NCI-H345 (cell line): ENCODE data around the gene NPRL2.
A peak's percentile ranks its signal among the peaks of the same experiment; 100 is the strongest.
"Not testable (repeated sequence)": the region's sequence is repeated elsewhere in the genome, so short reads cannot be mapped to it uniquely, and the experiment has no call there.

Experiments used
- DNase-seq: peaks from one replicate; lab custom pipeline; 2025; lab: John Stamatoyannopoulos, UW

The NPRL2 gene

DNA sequence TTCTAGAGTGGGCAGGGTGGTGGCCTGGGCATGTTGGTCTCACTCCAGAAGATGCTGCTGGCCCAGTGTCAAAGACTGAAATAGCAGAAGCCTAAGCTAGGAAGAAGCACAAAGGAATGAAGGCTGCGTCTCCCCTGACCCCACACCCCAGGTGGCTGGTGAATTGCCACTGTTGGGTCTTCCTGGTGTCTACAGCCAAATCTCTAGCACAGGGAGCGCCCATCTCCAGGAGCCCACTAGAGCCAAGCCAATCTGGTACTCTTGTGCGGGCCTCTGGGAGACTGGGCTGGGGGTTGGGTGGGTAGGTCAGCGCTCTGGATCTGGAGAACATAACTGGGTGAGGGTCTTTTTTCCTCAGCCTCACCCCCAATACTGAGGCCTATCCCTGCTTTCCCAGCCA lies 23.4 kb downstream of the NPRL2 start:
- DNase-seq, result no peak

DNA sequence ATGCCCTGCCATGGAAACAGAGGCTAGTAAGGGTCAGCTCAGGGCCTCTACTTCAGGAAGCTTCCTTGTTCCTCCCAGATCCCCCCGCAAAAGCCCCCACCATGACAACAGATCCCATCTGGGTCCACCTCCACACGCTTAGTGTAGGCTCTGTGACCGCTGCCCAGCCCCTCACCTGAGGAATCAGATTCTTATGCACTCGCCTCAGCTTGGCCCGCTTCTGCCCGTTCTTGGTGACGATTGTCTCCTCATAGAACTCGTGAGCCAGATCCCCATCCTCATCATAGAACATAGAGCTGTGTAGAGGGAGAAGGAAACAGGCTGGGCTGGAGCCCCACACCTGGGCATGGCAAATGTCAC lies 24.4 kb downstream of the NPRL2 start:
- no peak for DNase-seq

DNA sequence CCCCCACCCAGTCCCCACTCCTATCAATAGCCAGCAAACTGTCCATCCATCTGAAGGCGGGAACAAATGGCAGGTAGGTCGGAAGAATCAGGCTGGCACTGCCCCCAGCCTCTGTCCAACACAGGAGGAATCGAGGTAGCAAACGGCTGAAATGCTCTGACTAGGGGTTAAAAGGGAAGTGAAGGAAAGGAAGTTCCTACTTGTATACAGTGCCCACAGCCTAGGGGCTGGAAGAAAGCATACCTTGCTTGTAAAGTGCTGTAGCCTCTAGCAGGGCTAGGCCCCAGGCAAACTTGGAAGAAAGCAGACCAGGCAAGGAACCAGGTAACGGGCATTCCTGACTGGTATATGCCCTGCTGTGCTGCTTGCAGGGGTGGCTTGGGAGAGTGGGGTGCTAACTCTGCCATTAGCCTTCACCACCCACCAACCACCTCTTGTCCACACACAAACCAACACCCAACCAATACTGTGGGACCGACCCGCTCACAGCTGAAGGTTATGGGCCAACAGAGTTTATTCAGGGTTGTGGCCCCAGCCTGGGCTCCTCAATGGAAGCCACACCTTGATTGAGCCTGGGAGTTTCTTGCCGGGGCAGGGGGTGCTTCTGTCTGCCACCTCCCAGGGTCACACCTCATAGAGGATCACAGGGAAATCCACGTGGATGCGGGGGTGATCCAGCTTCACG lies 24.9 kb downstream of the NPRL2 start:
- no peak for DNase-seq

DNA sequence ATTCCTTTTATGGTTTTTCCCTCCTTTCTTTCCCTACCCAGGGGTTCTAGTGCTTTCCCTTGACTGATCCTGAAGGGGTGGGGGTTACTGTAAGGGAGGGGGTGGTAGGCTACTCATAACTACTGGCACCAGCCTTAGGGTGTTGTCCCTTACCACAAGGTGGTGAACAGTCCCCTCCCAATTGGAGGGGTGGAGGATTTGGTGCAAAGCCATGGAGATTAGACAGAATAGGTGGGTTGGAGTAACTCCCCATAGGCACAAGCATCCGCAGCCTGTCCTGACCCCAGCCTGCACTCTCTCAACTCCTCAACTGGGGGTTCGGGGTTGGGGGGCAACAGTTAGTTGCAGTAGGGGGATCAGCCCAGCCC lies 25.5 kb downstream of the NPRL2 start:
- DNase-seq, result no peak

DNA sequence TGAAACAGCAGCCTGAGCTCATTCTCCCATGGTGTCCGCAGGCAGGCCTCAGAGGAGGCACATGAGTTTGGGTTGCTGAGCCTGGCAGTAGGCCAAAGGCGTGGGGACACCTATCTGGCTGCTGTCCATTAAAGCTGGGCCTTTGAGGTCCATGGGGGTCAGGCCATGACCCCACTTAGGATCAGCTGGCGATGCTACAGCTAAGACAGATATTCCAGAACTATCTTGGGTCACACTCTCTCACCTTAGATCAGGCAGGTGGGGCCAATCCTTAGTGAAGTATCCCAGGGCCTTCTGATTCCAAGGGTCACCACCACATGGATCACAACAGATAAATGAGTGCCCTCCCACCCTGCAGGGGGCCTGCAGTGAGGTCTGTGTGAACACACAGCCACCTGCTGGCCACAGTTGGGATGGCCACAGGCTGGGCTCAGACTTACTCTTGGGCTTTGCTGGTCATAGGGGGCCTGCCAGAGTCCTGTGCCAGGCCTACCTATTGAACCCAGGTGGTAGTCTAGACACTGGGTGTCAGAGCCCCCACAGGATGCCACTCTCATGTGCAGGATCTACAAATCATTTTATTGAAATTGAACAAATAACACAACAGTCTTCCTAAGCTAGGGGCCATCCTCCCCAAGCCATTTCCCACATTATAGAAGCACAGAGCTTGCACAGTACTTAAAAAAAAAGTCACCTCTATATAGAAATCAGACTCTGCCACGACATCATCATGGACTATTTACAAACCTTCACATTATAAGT lies 26.0 kb downstream of the NPRL2 start:
- peak; percentile 45 for DNase-seq

DNA sequence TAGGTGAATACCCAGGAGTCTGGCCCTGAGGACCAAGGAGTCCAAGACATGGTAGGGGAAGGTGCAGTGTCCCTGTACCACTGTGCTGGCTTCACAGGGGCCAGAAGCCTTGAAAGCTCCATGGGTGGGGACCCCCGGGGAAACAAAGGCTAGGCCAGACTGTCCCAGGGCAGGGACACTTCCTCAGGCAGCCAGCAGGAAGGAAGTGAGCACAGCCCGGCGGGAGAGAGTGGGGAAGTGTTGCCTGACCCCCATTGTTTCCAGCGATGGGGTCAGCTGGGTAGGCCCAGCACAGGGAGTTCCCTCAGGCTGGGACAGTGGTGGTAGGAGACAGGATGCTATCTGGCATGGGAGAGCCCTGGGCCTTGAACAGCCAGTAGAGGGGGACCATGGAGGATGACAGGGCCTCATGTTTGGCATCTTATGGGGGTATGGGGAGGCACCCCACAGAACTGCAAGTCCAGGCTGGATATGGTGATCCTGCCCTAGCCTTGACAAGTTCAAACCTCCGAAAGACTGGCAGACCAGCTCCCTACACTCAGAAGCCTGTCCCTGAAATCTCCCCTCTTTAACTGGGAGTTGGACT lies 26.9 kb downstream of the NPRL2 start:
- no peak for DNase-seq

DNA sequence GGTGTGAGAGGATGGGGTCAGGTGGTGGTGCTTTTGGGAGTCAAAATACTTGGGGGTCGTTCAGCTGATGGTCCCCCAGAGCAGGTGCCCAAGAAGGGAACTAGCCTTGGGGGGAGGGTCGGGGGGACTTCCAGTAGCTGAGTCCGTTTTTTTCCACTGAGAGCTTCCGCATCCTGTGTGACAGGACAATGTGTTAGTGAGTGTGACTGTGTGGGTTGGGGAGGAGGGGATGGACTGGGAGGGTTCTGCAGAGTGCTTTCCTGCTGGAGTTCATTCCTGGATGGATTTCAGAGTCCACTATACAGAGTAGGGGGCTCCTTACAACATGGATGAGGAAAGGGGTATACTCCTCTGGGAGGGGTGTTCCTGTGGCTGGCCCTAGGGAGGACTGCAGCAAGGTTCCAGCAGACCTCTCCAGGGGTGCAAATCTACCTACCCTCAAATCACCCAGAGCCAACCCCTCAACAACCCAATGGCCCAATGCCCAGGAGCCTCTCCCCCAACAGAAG lies 27.4 kb downstream of the NPRL2 start:
- no peak for DNase-seq

DNA sequence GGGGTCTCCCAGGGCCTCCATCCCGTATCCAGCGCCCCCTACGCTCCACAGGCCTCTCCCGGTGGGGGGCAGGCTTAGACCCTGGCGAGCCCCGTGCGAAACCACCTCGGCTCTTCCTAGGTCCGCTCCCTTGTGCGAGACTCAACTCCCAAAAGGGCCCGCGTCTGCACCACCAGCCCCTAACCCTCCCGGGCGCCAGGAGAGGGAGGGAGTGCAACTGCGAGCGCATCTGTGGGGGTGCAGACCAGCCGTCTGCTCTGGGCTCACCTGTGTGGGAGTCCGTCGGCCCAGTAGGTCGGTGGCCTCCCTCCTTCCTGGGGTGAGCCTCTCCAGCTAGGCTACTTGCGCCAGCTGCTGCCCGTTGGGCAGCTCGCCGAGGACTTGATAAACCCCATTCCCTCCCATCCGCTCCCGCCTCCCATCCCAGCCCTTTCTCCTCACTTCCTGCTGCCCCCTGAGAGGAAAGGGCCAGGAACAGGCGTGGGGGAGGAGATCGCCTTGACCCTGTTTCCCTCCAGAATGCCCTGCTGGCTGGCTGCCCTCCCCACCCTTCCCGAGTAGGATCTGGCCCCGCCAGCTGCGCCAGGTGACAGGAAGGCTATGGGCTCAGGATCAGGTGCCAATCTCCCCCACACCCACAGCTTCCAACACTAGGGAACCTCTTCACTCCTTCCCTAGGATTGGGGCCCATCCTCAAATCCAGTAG lies 28.0 kb downstream of the NPRL2 start, which contains the start of gene HYAL2:
TSS of gene HYAL2 (minus strand) at position 360 of the 706 bp plus-strand sequence. CDS start 2,256 bp downstream, outside the sequence.
- DNase-seq, result no peak

DNA sequence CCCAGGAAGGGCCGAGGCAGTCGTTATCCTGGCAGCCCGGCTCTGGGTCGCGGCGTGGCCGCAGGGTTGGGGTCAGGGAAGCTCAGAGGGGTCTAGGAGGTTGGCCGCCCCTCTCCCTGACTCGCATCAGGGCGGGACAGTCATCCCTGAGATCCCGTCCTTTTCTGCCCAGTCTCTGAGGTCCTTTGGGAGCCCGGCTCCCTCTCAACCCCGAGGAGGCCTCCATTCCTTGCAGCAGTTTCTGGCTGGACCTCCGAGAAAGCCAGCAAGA lies 28.5 kb downstream of the NPRL2 start:
- no peak for DNase-seq

DNA sequence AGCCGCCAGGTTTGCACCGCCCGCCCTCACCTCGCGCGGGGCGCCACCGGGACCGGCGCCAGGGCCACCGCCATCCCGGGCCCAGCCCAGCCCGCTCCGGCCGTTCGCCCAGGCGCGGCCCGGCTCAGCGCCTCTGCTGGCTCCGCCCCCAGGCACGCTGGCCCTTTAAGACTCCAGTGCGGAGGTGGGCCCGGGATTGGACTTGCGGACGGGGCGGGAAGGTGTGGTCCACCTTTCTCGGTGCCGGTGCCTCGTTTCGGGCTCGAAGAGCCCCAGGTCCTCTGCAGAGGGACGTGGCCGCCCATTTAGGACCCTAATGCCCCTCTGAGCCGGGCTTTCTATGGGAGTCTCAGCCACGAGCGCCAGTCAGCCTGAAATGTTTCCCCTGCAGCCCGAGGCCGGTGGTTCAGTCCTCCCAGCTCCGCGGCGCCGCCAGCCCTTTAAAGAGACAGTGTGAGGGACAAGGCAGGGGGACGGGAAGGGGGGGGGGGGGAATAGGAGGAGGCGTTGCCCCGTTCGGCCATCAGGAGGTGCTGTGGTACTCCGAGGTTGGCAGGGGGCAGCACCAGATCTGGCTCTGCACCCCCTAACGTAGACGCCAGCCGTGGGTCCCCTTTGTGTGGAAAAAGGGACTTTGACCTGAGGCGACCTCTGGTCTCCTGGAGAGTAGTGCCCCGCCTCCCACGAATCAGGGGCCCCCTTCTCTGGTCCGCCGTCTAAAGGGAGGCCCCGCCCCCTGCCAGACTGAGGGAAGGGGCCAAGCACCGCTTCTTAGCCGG lies 29.1 kb downstream of the NPRL2 start:
- DNase-seq, result peak; percentile 77

DNA sequence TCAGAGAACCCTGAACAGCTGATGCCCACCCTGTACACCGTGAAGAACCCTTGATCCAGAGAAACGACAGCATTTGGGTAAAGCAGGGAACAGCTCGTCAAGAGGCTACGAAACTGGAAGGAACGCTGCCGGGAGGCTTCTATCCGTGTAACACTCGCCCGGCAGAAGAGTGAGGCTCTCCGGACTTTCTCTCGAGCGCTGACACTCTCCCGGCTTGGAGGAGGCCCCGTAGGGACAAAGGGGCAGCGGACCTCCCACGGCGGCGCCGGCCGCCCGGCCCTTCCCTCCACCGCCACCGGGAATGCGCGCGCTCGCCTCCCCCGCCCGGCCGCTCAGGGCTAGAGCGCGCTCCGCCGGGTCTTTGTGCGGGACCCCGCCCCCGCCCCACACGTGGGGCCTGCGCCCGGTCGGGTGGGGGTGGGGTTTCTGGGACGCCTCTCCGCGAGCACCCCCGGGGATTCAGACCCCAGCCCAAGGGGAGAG lies 29.7 kb downstream of the NPRL2 start:
- peak; percentile 77 for DNase-seq

DNA sequence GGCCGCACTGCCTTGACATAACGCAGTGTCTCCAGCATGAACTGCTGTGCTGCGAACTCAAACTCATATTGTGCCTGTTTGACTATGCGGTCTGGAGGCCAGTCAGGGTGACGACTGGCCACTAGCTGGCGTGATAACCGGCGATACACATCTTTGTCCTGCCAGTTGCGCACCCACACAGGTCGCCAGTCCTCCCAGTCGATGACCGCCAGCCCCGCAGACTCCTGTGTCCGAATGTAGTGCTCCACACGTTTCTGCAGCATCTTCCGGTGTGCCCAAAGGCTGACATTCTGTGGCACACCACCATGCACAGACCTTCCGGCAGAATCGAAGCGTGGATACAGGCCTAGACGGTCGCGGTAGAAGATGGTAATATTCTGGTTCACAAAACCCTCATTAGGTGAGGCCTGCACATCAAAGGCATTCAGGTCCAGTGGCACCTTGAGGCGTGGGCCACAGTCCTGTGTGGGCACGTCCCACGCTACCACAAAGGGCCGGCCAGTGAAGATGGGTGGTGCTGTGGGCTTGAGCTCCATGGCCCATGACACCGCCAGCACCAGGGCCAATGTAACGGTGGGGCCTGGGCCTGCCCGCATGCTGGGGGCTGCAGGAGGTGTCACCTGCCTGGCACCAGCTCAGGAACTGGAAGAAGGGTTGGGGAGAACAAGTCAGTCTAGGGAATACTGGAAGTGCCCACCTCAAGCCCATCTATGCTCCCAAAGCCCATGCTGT lies 30.5 kb downstream of the NPRL2 start:
- no peak for DNase-seq

DNA sequence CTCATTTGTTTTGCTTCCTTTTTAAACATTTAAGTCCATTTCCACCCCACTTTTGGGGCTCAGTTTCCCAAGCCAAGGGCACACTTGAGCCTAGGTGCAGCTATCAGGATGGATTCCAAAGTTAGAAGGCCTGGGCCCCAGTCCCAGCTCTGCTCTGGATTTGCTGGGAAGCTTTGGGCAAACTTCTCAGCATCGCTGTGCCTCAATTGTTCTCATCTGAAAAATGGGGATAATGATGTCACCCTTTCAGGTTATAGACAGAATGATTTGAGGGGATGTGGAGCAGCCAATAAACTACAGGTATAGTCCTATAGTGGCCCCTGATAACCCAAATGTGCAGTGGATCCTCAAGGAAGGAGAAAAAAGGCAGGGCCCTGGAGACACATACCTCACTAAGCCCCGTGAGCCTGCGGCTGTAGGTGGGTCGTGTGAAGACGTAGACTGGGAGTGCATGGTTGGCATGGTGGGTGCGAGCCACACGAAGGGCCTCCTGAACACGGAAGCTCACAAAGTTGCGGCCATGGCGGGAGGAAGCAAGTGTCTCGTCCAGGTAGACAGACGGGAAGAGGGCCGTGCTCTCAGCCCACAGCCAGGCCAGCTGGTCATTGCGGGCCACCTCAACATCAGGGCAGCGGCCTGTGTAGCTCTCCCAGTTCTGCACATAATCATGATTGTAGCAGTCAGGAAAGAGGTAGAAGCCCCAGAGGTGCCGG lies 31.2 kb downstream of the NPRL2 start:
- DNase-seq, result no peak

DNA sequence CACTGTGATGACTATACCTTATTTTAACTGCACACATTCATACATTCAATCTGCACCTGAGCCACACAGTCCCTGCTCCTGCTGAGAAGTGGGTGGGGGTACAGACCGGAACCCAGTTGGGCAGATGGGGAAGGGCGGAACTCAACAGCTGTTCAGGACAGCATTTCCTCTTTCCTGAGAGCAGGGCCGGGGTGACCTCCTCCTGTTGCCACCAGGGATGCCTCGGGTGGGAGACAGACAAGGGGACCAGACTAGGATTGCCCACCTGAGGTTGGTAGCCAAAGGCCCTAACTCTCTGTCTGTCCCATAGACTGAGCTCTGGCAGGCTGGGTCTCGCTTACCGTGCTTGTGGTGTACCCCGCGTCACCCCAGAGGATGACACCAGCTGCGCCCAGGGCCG lies 32.0 kb downstream of the NPRL2 start:
- DNase-seq, result no peak

DNA sequence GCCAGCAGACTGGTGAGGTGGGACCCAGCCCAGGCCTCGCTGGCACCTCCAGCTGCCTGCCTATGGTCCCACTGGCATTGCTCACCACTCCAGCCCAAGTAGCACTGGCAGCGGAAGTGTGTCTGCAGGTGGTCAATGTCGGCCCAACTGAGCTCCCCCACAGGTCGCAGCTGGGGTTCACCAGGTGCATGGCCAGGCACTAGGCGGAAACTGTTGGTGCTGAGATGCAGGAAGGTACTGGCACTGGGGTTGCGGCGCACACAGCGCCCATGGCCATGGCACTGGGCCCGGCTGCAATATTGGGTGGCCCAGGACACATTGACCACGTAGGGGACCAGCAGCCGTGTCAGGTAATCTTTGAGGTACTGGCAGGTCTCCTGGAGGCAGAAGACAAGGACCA lies 32.4 kb downstream of the NPRL2 start:
- DNase-seq, result no peak

DNA sequence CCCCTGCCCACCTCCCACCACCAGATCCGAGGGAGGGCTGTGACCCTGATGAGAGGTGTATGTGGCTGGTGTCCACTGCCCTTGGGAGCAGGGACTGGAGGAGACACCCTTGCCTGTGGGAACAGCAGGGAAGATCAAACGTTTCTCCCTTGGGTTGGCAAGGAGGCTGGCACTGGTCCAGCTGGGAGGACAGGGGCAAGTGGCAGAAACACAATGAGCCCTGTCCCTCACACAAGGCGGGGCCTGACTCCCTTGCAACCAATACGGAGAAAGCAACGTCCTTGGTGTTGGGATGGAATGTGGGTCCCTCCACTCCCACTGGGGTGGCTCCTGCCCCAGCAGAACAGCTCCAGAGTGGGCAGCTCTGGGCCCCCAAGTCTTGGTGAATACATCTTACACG lies 33.3 kb downstream of the NPRL2 start:
- no peak for DNase-seq

DNA sequence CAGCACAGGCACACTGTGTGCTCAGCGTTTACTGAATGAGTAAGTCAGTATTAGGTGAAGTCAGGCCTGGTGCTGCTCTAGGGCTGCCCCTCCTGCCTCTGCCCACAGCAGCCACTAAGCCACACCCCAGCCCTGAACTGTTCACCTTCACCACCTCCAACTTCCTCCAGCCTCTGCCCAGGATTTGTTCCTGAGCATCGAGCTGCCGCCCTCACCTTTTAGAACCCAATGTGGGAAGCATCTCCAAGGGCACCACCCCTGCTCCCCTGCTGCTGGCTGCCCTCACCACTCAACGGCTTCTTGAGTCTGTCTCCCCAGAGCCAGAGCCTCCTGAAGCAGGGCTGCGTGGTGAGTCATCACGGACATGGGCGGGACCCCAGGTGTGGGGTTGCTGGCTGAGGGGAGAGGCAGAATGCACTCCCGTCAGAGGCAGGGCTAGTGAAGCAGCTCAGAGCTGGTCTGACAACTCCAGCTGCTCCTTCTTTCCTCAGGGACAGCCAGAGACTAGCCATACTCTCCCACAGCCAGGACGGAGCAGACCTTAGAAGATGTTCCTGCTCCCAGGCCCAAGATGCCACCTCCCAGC lies 33.8 kb downstream of the NPRL2 start:
- no peak for DNase-seq

DNA sequence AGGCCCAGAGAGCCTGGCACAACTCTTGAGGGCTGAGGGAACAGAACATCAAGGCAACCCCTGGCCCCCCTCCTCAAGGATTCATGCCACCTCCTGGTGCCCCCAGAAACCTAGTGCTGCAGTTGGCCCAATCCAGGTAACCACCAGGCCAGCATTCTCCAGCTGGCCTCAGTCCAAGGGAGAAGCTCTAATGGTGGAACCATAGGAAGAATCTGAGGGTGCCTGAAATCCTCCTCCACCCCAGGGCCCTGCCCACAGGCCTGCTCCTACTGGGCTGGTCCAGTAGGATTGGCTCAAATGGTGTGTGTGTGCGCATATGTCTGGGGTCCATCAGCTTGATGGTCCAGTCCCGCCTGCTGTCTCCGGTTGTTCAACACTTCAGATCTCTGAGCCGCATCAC lies 35.8 kb downstream of the NPRL2 start:
- no peak for DNase-seq

DNA sequence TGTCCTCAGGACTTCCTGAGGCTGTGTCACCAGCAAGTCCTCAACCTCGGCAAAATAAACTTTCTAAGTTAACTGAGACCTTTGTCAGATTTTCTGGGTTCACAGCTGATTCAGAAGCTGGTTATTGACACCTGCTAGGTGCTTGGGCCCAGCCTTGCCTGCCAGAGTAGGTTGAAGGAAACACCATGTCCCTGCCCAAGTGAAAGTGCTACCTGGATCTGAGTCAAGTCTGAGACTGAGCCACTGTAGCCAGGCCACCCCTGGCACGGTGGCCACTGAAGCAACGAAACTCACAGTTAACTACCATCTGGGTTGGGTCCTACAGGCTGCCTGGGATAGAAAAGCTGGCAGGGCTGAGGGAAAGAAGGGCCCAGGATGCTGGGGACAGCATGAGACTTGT lies 36.2 kb downstream of the NPRL2 start:
- no peak for DNase-seq

DNA sequence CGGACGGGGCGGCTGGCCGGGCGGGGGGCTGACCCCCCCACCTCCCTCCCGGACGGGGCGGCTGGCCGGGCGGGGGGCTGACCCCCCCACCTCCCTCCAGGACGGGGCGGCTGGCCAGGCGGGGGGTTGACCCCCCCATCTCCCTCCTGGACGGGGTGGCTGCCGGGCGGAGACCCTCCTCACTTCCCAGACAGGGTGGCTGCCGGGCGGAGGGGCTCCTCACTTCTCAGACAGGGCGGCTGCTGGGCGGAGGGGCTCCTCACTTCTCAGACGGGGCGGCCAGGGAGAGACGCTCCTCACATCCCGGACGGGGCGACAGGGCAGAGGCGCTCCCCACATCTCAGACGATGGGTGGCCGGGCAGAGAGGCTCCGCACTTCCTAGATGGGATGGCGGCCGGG lies 38.5 kb downstream of the NPRL2 start:
- not testable (repeated sequence) for DNase-seq
